ENCODE data around the gene SLFNL1.

- peak; percentile 44 to 58; a peak in 3 of 4 replicates for TF ChIP-seq CTCF (conservative IDR thresholded peaks at IDR 0.05; ENCODE audit: low read depth in 2 of 2)
- TF ChIP-seq, protein P1, sequence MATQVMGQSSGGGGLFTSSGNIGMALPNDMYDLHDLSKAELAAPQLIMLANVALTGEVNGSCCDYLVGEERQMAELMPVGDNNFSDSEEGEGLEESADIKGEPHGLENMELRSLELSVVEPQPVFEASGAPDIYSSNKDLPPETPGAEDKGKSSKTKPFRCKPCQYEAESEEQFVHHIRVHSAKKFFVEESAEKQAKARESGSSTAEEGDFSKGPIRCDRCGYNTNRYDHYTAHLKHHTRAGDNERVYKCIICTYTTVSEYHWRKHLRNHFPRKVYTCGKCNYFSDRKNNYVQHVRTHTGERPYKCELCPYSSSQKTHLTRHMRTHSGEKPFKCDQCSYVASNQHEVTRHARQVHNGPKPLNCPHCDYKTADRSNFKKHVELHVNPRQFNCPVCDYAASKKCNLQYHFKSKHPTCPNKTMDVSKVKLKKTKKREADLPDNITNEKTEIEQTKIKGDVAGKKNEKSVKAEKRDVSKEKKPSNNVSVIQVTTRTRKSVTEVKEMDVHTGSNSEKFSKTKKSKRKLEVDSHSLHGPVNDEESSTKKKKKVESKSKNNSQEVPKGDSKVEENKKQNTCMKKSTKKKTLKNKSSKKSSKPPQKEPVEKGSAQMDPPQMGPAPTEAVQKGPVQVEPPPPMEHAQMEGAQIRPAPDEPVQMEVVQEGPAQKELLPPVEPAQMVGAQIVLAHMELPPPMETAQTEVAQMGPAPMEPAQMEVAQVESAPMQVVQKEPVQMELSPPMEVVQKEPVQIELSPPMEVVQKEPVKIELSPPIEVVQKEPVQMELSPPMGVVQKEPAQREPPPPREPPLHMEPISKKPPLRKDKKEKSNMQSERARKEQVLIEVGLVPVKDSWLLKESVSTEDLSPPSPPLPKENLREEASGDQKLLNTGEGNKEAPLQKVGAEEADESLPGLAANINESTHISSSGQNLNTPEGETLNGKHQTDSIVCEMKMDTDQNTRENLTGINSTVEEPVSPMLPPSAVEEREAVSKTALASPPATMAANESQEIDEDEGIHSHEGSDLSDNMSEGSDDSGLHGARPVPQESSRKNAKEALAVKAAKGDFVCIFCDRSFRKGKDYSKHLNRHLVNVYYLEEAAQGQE (IDR thresholded peaks at IDR 0.05; ENCODE audit: unreplicated experiment): no peak
- peak; percentile 92 for TF ChIP-seq ZNF114 (CRISPR knock-in tag; IDR thresholded peaks at IDR 0.05)
- TF ChIP-seq EZH2phosphoT487 (IDR thresholded peaks at IDR 0.05; ENCODE audit: unreplicated experiment): no peak
- no peak for TF ChIP-seq EZH2 (IDR thresholded peaks at IDR 0.05; ENCODE audit: low read depth, unreplicated experiment)
- peak; percentile 78 for TF ChIP-seq POLR2AphosphoS5 (IDR thresholded peaks at IDR 0.05; ENCODE audit: low read depth)
- TF ChIP-seq CREB1 (CRISPR knock-in tag; IDR thresholded peaks at IDR 0.05; ENCODE audit: low read depth): peak; percentile 61; the same call in 1 of the 2 replicates
Observed at GRCh38 chr1:40979241-40980067, 42.1 kb downstream of the SLFNL1 start, which contains the start of gene CTPS1.

All from GM23338 (cell line).